Mesenchymal stem cell (in vitro differentiated cells and primary cell): ENCODE measurements around the gene PRDM2.
"Not testable (repeated sequence)": the region's sequence is repeated elsewhere in the genome, so short reads cannot be mapped to it uniquely, and the experiment has no call there.

Experiments used
- DNase-seq: peaks from one replicate; pipeline ENCODE4 v3.0.0-alpha.2; 2013
- H2AFZ ChIP-seq: one replicate; pipeline ENCODE4 v1.6.1; 2013; ENCODE audit warnings: low read depth, mild to moderate bottlenecking, control low read depth, inconsistent platforms, low read length, moderate library complexity
- H2AK5ac ChIP-seq: 2 replicates; pipeline ENCODE4 v1.6.1; 2013; ENCODE audit warnings: low read length, moderate library complexity, mild to moderate bottlenecking, inconsistent platforms; ENCODE audit not compliant: severe bottlenecking
- H2BK120ac ChIP-seq: one replicate; pipeline ENCODE4 v1.6.1; 2013; ENCODE audit warnings: low read depth, mild to moderate bottlenecking, inconsistent platforms, low read length, moderate library complexity
- H2BK12ac ChIP-seq, 2 experiments: one replicate each; pipeline ENCODE4 v1.6.1; 2013; ENCODE audit warnings: inconsistent platforms in 2 of 2, low read length in 2 of 2, mild to moderate bottlenecking in 2 of 2, moderate library complexity in 2 of 2, control low read depth in 1 of 2
- H2BK15ac ChIP-seq: one replicate; pipeline ENCODE4 v1.6.1; 2013; ENCODE audit warnings: mild to moderate bottlenecking, low read depth, inconsistent platforms; ENCODE audit not compliant: poor library complexity, severe bottlenecking
- H2BK5ac ChIP-seq: 2 replicates; pipeline ENCODE4 v1.6.1; 2013; ENCODE audit warnings: low read depth, mild to moderate bottlenecking, low read length, control low read depth, inconsistent platforms; ENCODE audit not compliant: poor library complexity, severe bottlenecking
- H3K14ac ChIP-seq, 2 experiments: one replicate each; pipeline ENCODE4 v1.6.1; 2013; ENCODE audit warnings: inconsistent platforms in 2 of 2, low read length in 2 of 2, control low read depth in 1 of 2, mild to moderate bottlenecking in 1 of 2, moderate library complexity in 1 of 2
- H3K18ac ChIP-seq, 2 experiments: one replicate each; pipeline ENCODE4 v1.6.1; 2013; ENCODE audit warnings: inconsistent platforms in 2 of 2, low read length in 2 of 2, control low read depth in 1 of 2, low read depth in 1 of 2, mild to moderate bottlenecking in 1 of 2
- H3K23ac ChIP-seq, 2 experiments: one replicate each; pipeline ENCODE4 v1.6.1; 2013; ENCODE audit warnings: inconsistent platforms in 2 of 2, low read length in 2 of 2, mild to moderate bottlenecking in 2 of 2, moderate library complexity in 2 of 2, control low read depth in 1 of 2
- H3K27ac ChIP-seq: 2 replicates; pipeline ENCODE4 v1.5.1; 2013; ENCODE audit warnings: mild to moderate bottlenecking, moderate library complexity, low read length, control low read depth, inconsistent platforms; ENCODE audit not compliant: poor library complexity, severe bottlenecking
- H3K27me3 ChIP-seq, 2 experiments: 2 replicates each; pipeline versions ENCODE4 v1.6.1 to v1.7.0; 2013; ENCODE audit warnings: low read length in 2 of 2, mild to moderate bottlenecking in 2 of 2, moderate library complexity in 2 of 2, control low read depth in 1 of 2, inconsistent platforms in 1 of 2; ENCODE audit not compliant: control insufficient read depth in 1 of 2, insufficient read depth in 1 of 2
- H3K36me3 ChIP-seq, 2 experiments: 2 replicates each; pipeline versions ENCODE4 v1.6.1 to v1.7.0; 2013; ENCODE audit warnings: low read length in 2 of 2, control low read depth in 1 of 2, inconsistent platforms in 1 of 2, low read depth in 1 of 2, mild to moderate bottlenecking in 1 of 2; ENCODE audit not compliant: insufficient read depth in 2 of 2, control insufficient read depth in 1 of 2
- H3K4ac ChIP-seq, 2 experiments: one replicate each; pipeline ENCODE4 v1.6.1; 2013; ENCODE audit warnings: inconsistent platforms in 2 of 2, low read length in 2 of 2, mild to moderate bottlenecking in 2 of 2, moderate library complexity in 2 of 2, control low read depth in 1 of 2, low read depth in 1 of 2
- H3K4me1 ChIP-seq: 2 replicates; pipeline ENCODE4 v1.6.1; 2013; ENCODE audit warnings: low read depth, low read length, control low read depth; ENCODE audit not compliant: control insufficient read depth, insufficient read depth
- H3K4me2 ChIP-seq: 2 replicates; pipeline ENCODE4 v1.6.1; 2013; ENCODE audit warnings: low read length, mild to moderate bottlenecking, inconsistent platforms; ENCODE audit not compliant: poor library complexity, severe bottlenecking
- H3K4me3 ChIP-seq, 2 experiments: 2 replicates each; pipeline versions ENCODE4 v1.5.1 to v1.7.0; 2013; ENCODE audit warnings: low read length in 2 of 2, mild to moderate bottlenecking in 2 of 2, control low read depth in 1 of 2, low read depth in 1 of 2; ENCODE audit not compliant: insufficient read depth in 1 of 2
- H3K79me1 ChIP-seq: replicated peaks from 2 replicates; pipeline ENCODE4 v1.6.1; 2013; ENCODE audit warnings: mild to moderate bottlenecking, control low read depth, low read length, inconsistent platforms; ENCODE audit not compliant: poor library complexity, severe bottlenecking
- H3K9ac ChIP-seq: 2 replicates; pipeline ENCODE4 v1.7.0; 2013; ENCODE audit warnings: mild to moderate bottlenecking, low read length, moderate library complexity
- H3K9me3 ChIP-seq: 2 replicates; pipeline ENCODE4 v1.7.0; 2013; ENCODE audit warnings: mild to moderate bottlenecking, low read length; ENCODE audit not compliant: control insufficient read depth
- H4K8ac ChIP-seq: one replicate; pipeline ENCODE4 v1.6.1; 2013; ENCODE audit warnings: inconsistent platforms, mild to moderate bottlenecking, low read length, moderate library complexity
- H4K91ac ChIP-seq: one replicate; pipeline ENCODE4 v1.6.1; 2013; ENCODE audit warnings: mild to moderate bottlenecking, low read length, inconsistent platforms
- WGBS: methylation state at CpG from one replicate; pipeline ENCODE4 v1.1.7; 2013; ENCODE audit warnings: mixed read lengths; 5-methylcytosine and 5-hydroxymethylcytosine counted together

Gene PRDM2

DNA sequence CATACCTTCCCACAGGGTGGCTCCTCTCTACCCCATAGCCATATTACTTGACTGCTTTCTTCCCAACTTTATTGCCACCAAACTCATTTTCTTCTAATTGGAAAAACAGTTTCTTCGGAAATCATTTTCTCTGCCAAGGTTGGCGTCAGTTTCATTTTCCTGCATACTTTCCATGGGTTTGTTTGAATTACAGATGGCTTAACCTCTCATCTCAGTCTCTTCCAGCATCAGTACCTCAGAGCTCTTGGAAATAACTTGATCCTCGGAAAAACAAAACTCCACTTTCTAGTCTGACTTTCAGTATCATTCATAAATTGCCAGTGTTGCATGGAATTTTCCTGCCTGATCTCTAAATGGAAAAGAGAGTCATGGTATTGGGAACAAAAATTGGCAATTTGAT, 20.3 kb upstream of the PRDM2 start:
- H3K14ac ChIP-seq: no peak overlapping the region
- no peak overlapping the region for H2BK15ac ChIP-seq
- no peak overlapping the region for H3K27ac ChIP-seq
- no peak overlapping the region for H2BK120ac ChIP-seq
- no peaks in the 10 kb centered on the region for H3K79me1 ChIP-seq
- H3K4me1 ChIP-seq: no peaks in the 10 kb centered on the region
- 94% methylated on average over 3 of the region's 3 CpGs for WGBS
- no peak overlapping the region for H3K4me2 ChIP-seq
- H3K4ac ChIP-seq: no peak overlapping the region
- DNase-seq: no peak
- H4K8ac ChIP-seq: no peak overlapping the region
- H2BK5ac ChIP-seq: no peak overlapping the region
- no peak overlapping the region for H3K18ac ChIP-seq
- H3K36me3 ChIP-seq: no peaks in the 10 kb centered on the region
- H3K23ac ChIP-seq: no peak overlapping the region
- no peak overlapping the region for H2BK12ac ChIP-seq
- H3K9me3 ChIP-seq: no peaks in the 10 kb centered on the region
- H2AK5ac ChIP-seq: no peak overlapping the region
- H3K4me3 ChIP-seq: no peak overlapping the region
- peaks cover 0 to 10% of the 10 kb centered on the region in 2 experiments for H3K27me3 ChIP-seq
- H2AFZ ChIP-seq: no peak overlapping the region
- H4K91ac ChIP-seq: no peak overlapping the region
- H3K9ac ChIP-seq: no peak overlapping the region

DNA sequence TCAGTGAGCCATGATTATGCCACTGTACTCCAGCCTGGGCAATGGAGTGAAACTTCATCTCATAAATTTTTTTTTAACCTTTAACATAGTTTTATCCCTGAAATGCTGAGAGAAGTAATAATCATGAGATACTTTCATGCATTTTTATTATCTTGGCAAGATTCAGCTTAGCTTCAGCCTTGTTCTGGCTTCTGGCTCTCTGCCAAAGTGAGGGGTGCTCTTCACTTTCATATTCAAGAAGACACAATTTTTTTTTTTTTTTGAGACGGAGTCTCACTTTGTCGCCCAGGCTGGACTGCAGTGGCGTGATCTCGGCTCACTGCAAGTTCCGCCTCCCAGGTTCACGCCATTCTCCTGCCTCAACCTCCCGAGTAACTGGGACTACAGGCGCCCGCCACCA, 19.4 kb upstream of the PRDM2 start:
- H2AFZ ChIP-seq, H3K23ac ChIP-seq, H3K27me3 ChIP-seq, DNase-seq, H2BK120ac ChIP-seq, H3K4ac ChIP-seq, H2BK15ac ChIP-seq, H4K91ac ChIP-seq, H3K9me3 ChIP-seq, H3K9ac ChIP-seq, H2BK12ac ChIP-seq, H4K8ac ChIP-seq, H3K4me3 ChIP-seq, H3K27ac ChIP-seq, H3K79me1 ChIP-seq, H3K36me3 ChIP-seq, H3K4me2 ChIP-seq, H2AK5ac ChIP-seq, H3K18ac ChIP-seq, H3K14ac ChIP-seq, H3K4me1 ChIP-seq, H2BK5ac ChIP-seq: not testable (repeated sequence)
- WGBS: 100% methylated on average over 2 of the region's 9 CpGs

DNA sequence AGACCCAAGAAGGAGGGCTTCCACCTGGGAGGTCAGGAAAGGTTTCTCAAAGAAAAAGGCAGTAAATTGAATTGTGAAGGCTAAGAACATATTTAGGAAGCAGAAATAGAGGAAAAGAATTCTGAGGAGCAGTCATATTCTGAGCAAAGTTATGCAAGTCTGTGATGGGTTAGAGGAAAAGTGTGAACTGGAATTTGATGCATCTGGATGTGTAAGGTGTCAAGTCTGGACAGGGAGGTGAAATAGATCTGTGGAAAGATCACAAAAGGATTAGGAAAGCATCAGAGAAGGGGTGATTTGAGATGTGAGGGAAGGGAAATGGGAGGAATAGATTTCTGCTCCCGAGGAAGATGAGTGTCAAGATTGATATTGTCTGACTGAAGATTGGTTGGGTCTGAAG, 18.1 kb upstream of the PRDM2 start:
- Histone ChIP-seq H4K8ac (no peak overlapping the region), H3K9ac (no peak overlapping the region), H3K23ac (no peak overlapping the region), H2BK12ac (no peak overlapping the region), H3K4ac (no peak overlapping the region), H2AK5ac (no peak overlapping the region), H2AFZ (no peak overlapping the region), H3K4me3 (no peak overlapping the region), H3K4me2 (no peak overlapping the region), H3K79me1 (no peaks in the 10 kb centered on the region), H4K91ac (no peak overlapping the region), H3K27me3 (peaks cover 0 to 10% of the 10 kb centered on the region in 2 experiments), H3K4me1 (no peaks in the 10 kb centered on the region), H3K18ac (no peak overlapping the region), H3K14ac (no peak overlapping the region), H2BK5ac (no peak overlapping the region), H2BK120ac (no peak overlapping the region), H3K36me3 (no peaks in the 10 kb centered on the region), H3K27ac (no peak overlapping the region), H3K9me3 (no peaks in the 10 kb centered on the region), H2BK15ac (no peak overlapping the region)
- 40% methylated on average over 1 of the region's 1 CpG for WGBS
- DNase-seq: no peak

DNA sequence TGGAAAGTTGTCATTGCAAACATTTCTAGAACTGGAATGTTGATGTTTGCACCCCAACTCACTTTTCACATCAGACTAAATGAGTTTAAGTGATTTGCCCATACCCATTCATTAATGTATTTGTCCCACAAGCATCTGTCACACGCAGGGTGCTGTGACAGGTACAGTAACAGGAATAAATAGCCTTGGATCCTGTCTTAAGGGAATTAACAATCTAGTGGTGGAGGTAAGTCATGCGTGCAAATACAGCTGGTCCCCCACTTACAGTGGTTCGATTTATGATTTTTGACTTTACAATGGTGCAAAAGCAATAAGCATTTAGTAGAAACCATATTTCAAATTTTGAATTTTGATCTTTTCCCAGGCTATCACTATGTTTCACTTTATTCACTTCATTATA, 17.5 kb upstream of the PRDM2 start:
- Histone ChIP-seq H3K9me3 (no peaks in the 10 kb centered on the region), H2AK5ac (no peak overlapping the region), H3K14ac (no peak overlapping the region), H3K36me3 (no peaks in the 10 kb centered on the region), H4K8ac (no peak overlapping the region), H2BK15ac (no peak overlapping the region), H3K79me1 (no peaks in the 10 kb centered on the region), H2BK12ac (no peak overlapping the region), H3K4me3 (no peak overlapping the region), H3K4me2 (no peak overlapping the region), H3K18ac (no peak overlapping the region), H4K91ac (no peak overlapping the region), H2BK120ac (no peak overlapping the region), H3K4me1 (no peaks in the 10 kb centered on the region), H3K9ac (no peak overlapping the region), H3K23ac (no peak overlapping the region), H2BK5ac (no peak overlapping the region), H2AFZ (no peak overlapping the region), H3K4ac (no peak overlapping the region), H3K27me3 (peaks cover 0 to 10% of the 10 kb centered on the region in 2 experiments), H3K27ac (no peak overlapping the region)
- no peak for DNase-seq
- WGBS: 50% methylated on average over 1 of the region's 3 CpGs
